NCI-H146 (cell line): ENCODE results near the gene CPT1A.

Source experiments
- DNase-seq: peaks from one replicate; lab custom pipeline; 2025; lab: John Stamatoyannopoulos, UW

Gene CPT1A

GRCh38 chr11:68796801-68797200 lies 44.9 kb downstream of the CPT1A start:
- no peak for DNase-seq

- no peak for DNase-seq
Observed at GRCh38 chr11:68792400-68792966, 49.2 kb downstream of the CPT1A start.

GRCh38 chr11:68784653-68785052 lies 57.1 kb downstream of the CPT1A start:
- no peak for DNase-seq

- DNase-seq, result no peak
Observed at GRCh38 chr11:68783216-68783821, 58.4 kb downstream of the CPT1A start.

- DNase-seq, result no peak
Observed at GRCh38 chr11:68782711-68783110, 59.0 kb downstream of the CPT1A start.

- DNase-seq, result no peak
Observed at GRCh38 chr11:68780829-68781228, 60.9 kb downstream of the CPT1A start.

GRCh38 chr11:68778205-68778604 lies 63.5 kb downstream of the CPT1A start:
- DNase-seq, result no peak

- no peak for DNase-seq
Observed at GRCh38 chr11:68776442-68777235, 65.1 kb downstream of the CPT1A start.

GRCh38 chr11:68775951-68776388 lies 65.7 kb downstream of the CPT1A start:
- no peak for DNase-seq

- DNase-seq, result no peak
Observed at GRCh38 chr11:68774194-68774585, 67.5 kb downstream of the CPT1A start.

- no peak for DNase-seq
Observed at GRCh38 chr11:68773521-68774193, 68.1 kb downstream of the CPT1A start.

GRCh38 chr11:68772936-68773335 lies 68.8 kb downstream of the CPT1A start:
- DNase-seq, result no peak

- no peak for DNase-seq
Observed at GRCh38 chr11:68770781-68771180, 70.9 kb downstream of the CPT1A start.

GRCh38 chr11:68767672-68768071 lies 74.0 kb downstream of the CPT1A start:
- no peak for DNase-seq

GRCh38 chr11:68766786-68767185 lies 74.9 kb downstream of the CPT1A start:
- DNase-seq, result no peak

GRCh38 chr11:68764746-68765145 lies 77.0 kb downstream of the CPT1A start:
- DNase-seq, result no peak

GRCh38 chr11:68763926-68764657 lies 77.6 kb downstream of the CPT1A start:
- no peak for DNase-seq

GRCh38 chr11:68763181-68763721 lies 78.5 kb downstream of the CPT1A start:
- DNase-seq, result peak; percentile 31

GRCh38 chr11:68762481-68762880 lies 79.2 kb downstream of the CPT1A start:
- no peak for DNase-seq

- DNase-seq, result peak; percentile 74
Observed at GRCh38 chr11:68761801-68762200, 79.9 kb downstream of the CPT1A start.

- DNase-seq, result no peak
Observed at GRCh38 chr11:68759991-68760390, 81.7 kb downstream of the CPT1A start.

- no peak for DNase-seq
Observed at GRCh38 chr11:68757711-68758110, 84.0 kb downstream of the CPT1A start.
